MM.1S (cell line): ENCODE measurements around the gene SERTAD2.
A peak's percentile ranks its signal among the peaks of the same experiment; 100 is the strongest.

ENCODE experiments used
- DNase-seq: peaks from one replicate; pipeline ENCODE4 v3.0.0-alpha.2; 2015
- H2AFZ ChIP-seq: fragments of 300-600 bp; sonication (generic); 2 replicates; pipeline ENCODE4 v1.6.0; 2016; ENCODE audit warnings: antibody characterized with exemption, low read length
- H3F3A ChIP-seq: fragments of 300-600 bp; sonication (generic); 2 replicates; pipeline ENCODE4 v1.6.1; 2016; ENCODE audit warnings: mild to moderate bottlenecking, antibody characterized with exemption, low read length, moderate library complexity, mixed read lengths; ENCODE audit not compliant: insufficient read depth
- H3K27ac ChIP-seq: fragments of 300-600 bp; sonication (generic); 2 replicates; pipeline ENCODE4 v1.5.1; 2016; ENCODE audit warnings: mild to moderate bottlenecking, low read length
- H3K27me3 ChIP-seq: fragments of 300-600 bp; sonication (generic); replicated peaks from 2 replicates; pipeline ENCODE4 v1.6.0; 2016; ENCODE audit warnings: low read length; ENCODE audit not compliant: insufficient read depth
- H3K36me3 ChIP-seq: fragments of 300-600 bp; sonication (generic); replicated peaks from 2 replicates; pipeline ENCODE4 v1.6.1; 2016; ENCODE audit warnings: mild to moderate bottlenecking, low read length, mixed read lengths; ENCODE audit not compliant: insufficient read depth
- H3K4me1 ChIP-seq: fragments of 300-600 bp; sonication (generic); 2 replicates; pipeline ENCODE4 v1.6.1; 2016; ENCODE audit warnings: low read length, mixed read lengths
- H3K4me2 ChIP-seq: fragments of 300-600 bp; sonication (generic); 2 replicates; pipeline ENCODE4 v1.6.0; 2016; ENCODE audit warnings: low read depth, low read length
- H3K4me3 ChIP-seq: fragments of 300-600 bp; sonication (generic); 2 replicates; pipeline ENCODE4 v1.5.1; 2016; ENCODE audit warnings: low read length, mixed read lengths
- H3K79me2 ChIP-seq: fragments of 300-600 bp; sonication (generic); 2 replicates; pipeline ENCODE4 v1.6.1; 2016; ENCODE audit warnings: mixed run types, low read length, mixed read lengths
- H3K9ac ChIP-seq: fragments of 300-600 bp; sonication (generic); 2 replicates; pipeline ENCODE4 v1.6.1; 2016; ENCODE audit warnings: low read length, mixed read lengths
- H3K9me2 ChIP-seq: fragments of 300-600 bp; sonication (generic); replicated peaks from 2 replicates; pipeline ENCODE4 v1.6.1; 2016; ENCODE audit warnings: mild to moderate bottlenecking, low read length, mixed read lengths; ENCODE audit not compliant: insufficient read depth
- H3K9me3 ChIP-seq: fragments of 300-600 bp; sonication (generic); replicated peaks from 2 replicates; pipeline ENCODE4 v1.6.1; 2016; ENCODE audit warnings: mild to moderate bottlenecking, low read length, mixed read lengths; ENCODE audit not compliant: insufficient read depth
- H4K20me1 ChIP-seq: fragments of 300-600 bp; sonication (generic); 2 replicates; pipeline ENCODE4 v1.6.1; 2016; ENCODE audit warnings: mild to moderate bottlenecking, low read length, moderate library complexity, mixed read lengths; ENCODE audit not compliant: insufficient read depth
- CTCF ChIP-seq: fragments of 300-600 bp; sonication (generic); IDR thresholded peaks from 2 replicates; pipeline ENCODE4 v1.5.1; 2016; ENCODE audit warnings: antibody characterized with exemption, low read length, mixed read lengths
- EZH2 ChIP-seq: fragments of 300-600 bp; sonication (generic); optimal IDR thresholded peaks from 2 replicates; pipeline ENCODE3; 2017; ENCODE audit warnings: low read depth, mild to moderate bottlenecking, antibody characterized with exemption, low read length, mixed read lengths
- EZH2phosphoT487 ChIP-seq: fragments of 300-600 bp; sonication (generic); IDR thresholded peaks from 2 replicates; pipeline ENCODE4 v1.6.1; 2018; ENCODE audit warnings: antibody characterized with exemption, low read length

Gene SERTAD2

GRCh38 chr2:64665709-64666108 lies 12.0 kb upstream of the SERTAD2 start:
- H3K79me2 ChIP-seq = peaks cover 25% of the 10 kb centered on the region
- TF ChIP-seq EZH2 (no peak), CTCF (no peak), EZH2phosphoT487 (no peak)
- no peak overlapping the region for H3K9ac ChIP-seq

DNA sequence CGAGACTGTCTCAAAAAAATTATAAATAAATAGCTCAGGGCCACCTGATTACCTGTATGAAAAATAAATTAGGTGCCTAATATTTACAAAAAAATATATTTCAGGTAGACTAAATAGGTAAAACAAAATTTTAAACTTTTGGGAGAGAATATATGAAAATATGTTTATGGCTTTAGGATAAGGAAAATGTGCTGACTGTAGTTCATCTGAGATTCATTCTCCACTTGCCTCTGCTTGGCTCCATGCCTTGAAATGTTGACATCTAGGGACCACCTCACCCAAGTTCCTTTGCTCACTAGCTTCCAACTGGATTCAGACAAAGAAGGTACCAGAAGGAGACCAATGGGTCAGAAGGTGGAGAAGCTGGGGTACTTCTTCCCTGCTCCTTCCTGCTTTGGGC lies 9.7 kb upstream of the SERTAD2 start:
- DNase-seq = no peak
- Histone ChIP-seq H3K27ac (no peak overlapping the region), H3K79me2 (peaks cover 19% of the 10 kb centered on the region), H4K20me1 (no peaks in the 10 kb centered on the region), H2AFZ (no peak overlapping the region), H3K4me2 (no peak overlapping the region), H3K4me3 (no peak overlapping the region), H3K27me3 (no peaks in the 10 kb centered on the region), H3K9me2 (no peaks in the 10 kb centered on the region), H3F3A (peaks cover 26% of the 10 kb centered on the region), H3K36me3 (no peaks in the 10 kb centered on the region), H3K9ac (no peak overlapping the region), H3K4me1 (peaks cover 45% of the 10 kb centered on the region), H3K9me3 (no peaks in the 10 kb centered on the region)
- TF ChIP-seq EZH2 (no peak), EZH2phosphoT487 (no peak), CTCF (no peak)

More at GRCh38 chr2:64665709-64666108, 12.0 kb upstream of the SERTAD2 start:
- Histone ChIP-seq H3K27me3 (no peaks in the 10 kb centered on the region), H3K9me2 (no peaks in the 10 kb centered on the region), H4K20me1 (no peaks in the 10 kb centered on the region), H3K4me3 (no peak overlapping the region), H2AFZ (no peak overlapping the region), H3K36me3 (no peaks in the 10 kb centered on the region), H3K27ac (0 out of 2 replicates have a peak overlapping the region, but pooled peaks have one; percentile 95), H3F3A (peaks cover 26% of the 10 kb centered on the region), H3K4me1 (peaks cover 55% of the 10 kb centered on the region), H3K9me3 (no peaks in the 10 kb centered on the region), H3K4me2 (peak overlapping the region; percentile 12; the same call in 1 of the 2 replicates)
- no peak for DNase-seq

DNA sequence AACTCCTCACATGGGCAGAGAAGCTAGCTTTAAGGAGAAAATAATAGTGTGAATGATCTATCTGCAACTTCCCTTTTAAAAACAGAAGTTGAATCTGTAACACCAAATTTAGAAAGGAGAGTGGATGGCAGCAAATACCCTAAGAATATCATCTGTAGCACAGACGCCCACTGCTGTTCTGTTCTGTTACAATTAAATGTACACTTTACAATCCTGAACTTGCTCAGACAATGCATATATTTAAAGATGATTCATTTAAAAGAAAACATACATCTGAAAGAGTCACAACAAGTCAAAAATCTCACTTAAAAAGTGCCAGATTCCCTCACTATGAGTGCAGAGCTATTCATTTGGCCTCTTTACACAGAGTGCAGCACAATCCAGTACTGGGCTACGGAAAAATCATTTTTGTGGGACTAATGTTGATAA lies 8.0 kb upstream of the SERTAD2 start:
- Histone ChIP-seq H3K4me2 (peak overlapping the region; percentile 14), H3K36me3 (no peaks in the 10 kb centered on the region)

More for the DNA sequence above, 8.0 kb upstream of the SERTAD2 start:
- H3F3A ChIP-seq = peaks cover 11% of the 10 kb centered on the region
- no peaks in the 10 kb centered on the region for H4K20me1 ChIP-seq
- no peak for DNase-seq
- peak overlapping the region; percentile 4; the same call in 1 of the 2 replicates for H3K9ac ChIP-seq
- peak overlapping the region; percentile 9; the same call in 1 of the 2 replicates for H3K27ac ChIP-seq
- H3K27me3 ChIP-seq = no peaks in the 10 kb centered on the region
- H3K4me1 ChIP-seq = peaks cover 39% of the 10 kb centered on the region
- H3K4me3 ChIP-seq = no peak overlapping the region
- H2AFZ ChIP-seq = no peak overlapping the region
- H3K79me2 ChIP-seq = peaks cover 19% of the 10 kb centered on the region
- no peaks in the 10 kb centered on the region for H3K9me2 ChIP-seq
- no peaks in the 10 kb centered on the region for H3K9me3 ChIP-seq
- TF ChIP-seq EZH2phosphoT487 (no peak), CTCF (peak; percentile 16; the same call in 1 of the 2 replicates), EZH2 (no peak)
